ENCODE measurements around the gene AP1AR.

DNA sequence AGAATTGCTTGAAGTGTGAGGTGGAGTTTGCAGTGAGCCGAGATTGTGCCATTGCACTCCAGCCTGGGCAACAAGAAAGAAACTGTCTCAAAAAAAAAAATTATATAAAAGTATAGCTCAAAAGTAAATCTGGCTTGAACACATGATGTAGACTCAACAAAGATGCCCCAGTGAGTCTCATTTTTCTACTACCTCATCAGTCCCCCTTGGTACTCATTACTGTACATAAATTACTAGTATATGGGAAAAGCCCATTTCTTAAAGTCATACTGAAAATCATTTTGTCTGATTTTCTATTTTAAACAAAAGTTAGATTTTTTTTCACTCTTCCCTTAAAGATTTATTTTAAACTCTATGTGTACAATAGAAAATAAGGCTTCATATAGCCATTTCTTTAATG, 47.1 kb upstream of the AP1AR start:
- TF ChIP-seq EP300 (IDR thresholded peaks at IDR 0.05) (no peak), POLR2A (IDR thresholded peaks at IDR 0.05) (no peak)

All from suprapubic skin (tissue), 2 donors.